IPS-18a (cell line): Measurements from ENCODE around the gene FUT6.
"Not testable (repeated sequence)": the region's sequence is repeated elsewhere in the genome, so short reads cannot be mapped to it uniquely, and the experiment has no call there.

Source experiments
- H3K27ac ChIP-seq: one replicate; pipeline ENCODE4 v1.5.1; 2013; ENCODE audit warnings: low read length
- H3K27me3 ChIP-seq: one replicate; pipeline ENCODE4 v1.6.1; 2013; ENCODE audit warnings: mild to moderate bottlenecking, low read length; ENCODE audit not compliant: control insufficient read depth, insufficient read depth
- H3K36me3 ChIP-seq: one replicate; pipeline ENCODE4 v1.6.1; 2013; ENCODE audit warnings: low read depth, low read length; ENCODE audit not compliant: control insufficient read depth
- H3K4me1 ChIP-seq: one replicate; pipeline ENCODE4 v1.6.1; 2013; ENCODE audit warnings: low read depth, low read length; ENCODE audit not compliant: control insufficient read depth
- H3K4me3 ChIP-seq: one replicate; pipeline ENCODE4 v1.5.1; 2013; ENCODE audit warnings: low read length
- H3K9ac ChIP-seq: one replicate; pipeline ENCODE4 v1.6.1; 2013; ENCODE audit warnings: mild to moderate bottlenecking, low read length, moderate library complexity
- H3K9me3 ChIP-seq: one replicate; pipeline ENCODE4 v1.6.1; 2013; ENCODE audit warnings: low read depth, low read length; ENCODE audit not compliant: control insufficient read depth

The FUT6 gene

DNA sequence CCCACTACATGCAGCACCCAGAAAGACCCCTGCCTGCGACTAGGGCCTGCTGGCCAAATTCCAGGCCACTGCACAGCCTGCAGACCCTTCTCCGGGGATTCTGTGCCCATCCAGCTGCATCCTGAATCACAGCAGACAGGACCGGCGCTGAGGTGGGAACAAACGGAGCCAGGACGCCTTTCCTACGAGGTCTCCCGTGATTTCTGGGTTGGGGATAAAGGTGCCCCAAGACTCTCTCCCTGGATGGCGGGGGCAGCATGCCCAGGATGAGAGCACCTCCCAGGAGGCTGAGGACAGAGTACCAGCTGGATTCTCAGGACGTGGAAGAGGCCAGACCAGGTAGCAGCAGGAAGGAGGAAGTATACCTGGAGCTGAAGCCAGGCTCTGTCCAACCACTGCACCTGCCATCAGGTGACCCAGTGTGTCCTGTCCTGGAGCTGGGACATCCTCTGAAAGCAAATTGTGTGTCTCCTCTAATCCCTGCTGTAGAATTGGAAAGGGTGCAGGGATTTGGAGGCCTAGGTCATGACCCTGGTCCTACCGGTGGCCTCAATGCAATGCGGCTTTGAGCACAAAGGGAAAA, 34.2 kb upstream of the FUT6 start:
- Histone ChIP-seq H3K9ac (no peak overlapping the region), H3K27ac (no peak overlapping the region), H3K4me3 (no peak overlapping the region), H3K9me3 (no peaks in the 10 kb centered on the region), H3K36me3 (no peaks in the 10 kb centered on the region), H3K27me3 (no peaks in the 10 kb centered on the region), H3K4me1 (peaks cover 4% of the 10 kb centered on the region)

DNA sequence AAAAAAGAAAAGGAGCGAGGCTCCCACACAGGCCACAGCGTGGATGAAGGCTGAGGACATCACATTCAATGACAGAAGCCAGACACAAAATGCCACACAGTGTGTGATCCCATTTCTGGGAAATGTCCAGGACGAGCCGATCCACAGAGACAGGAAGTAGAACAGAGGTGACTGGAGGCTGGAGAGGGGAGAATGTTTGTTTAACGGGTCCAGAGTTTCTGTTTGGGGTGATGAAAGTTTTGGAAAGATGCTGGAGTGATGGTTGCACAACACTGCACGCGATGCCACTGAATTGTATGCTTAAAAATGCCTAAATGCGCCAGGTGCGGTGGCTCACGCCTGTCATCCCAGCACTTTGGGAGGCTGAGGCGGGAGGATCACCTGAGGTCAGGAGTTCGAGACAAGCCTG, 31.5 kb upstream of the FUT6 start:
- Histone ChIP-seq H3K27me3 (no peaks in the 10 kb centered on the region), H3K9ac (no peak overlapping the region), H3K4me3 (no peak overlapping the region), H3K27ac (no peak overlapping the region), H3K4me1 (no peaks in the 10 kb centered on the region), H3K9me3 (no peaks in the 10 kb centered on the region), H3K36me3 (no peaks in the 10 kb centered on the region)

DNA sequence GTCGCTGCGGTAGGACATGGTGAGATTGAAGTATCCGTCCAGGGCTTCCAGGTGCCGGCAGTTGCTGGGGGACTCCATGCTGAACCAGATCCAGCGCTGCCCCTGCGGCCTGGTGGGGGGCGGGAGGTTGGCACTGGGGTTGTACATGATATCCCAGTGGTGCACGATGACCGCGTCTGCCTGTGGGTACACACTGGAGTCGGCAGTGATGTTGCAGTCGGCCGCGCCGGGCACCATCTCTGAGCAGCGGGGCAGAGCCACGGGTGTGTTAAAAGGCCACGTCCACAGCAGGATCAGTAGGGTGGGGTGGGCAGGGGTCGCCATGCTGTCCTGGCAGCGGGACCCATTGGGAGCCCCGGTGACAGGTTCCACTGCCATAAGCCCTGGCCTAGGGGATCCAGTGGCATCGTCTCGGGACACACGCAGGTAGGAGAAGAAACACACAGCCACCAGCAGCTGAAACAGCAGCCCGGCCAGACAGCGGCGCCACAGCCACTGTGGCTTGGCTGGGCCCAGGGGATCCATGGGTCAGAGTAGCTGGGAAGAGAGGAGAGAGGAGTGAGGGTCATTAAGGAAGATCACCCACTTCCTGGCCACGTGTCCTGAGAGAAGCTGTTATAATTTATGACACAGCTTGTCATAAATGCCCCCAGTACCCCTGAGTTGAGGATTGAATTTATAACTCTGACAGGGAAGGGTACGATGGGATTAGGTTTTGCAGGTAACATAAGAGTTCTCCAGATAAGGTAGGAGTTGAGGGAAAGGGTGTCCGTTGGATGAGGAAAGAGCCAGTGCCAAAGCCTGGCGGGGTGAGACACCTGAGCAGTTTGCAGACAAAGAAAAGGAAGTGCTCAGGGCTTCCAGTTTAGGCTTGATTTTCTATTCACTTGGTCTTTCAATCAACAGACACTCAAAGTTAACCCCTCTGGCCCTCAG, 28.0 kb upstream of the FUT6 start:
- Histone ChIP-seq H3K9ac (no peak overlapping the region), H3K27me3 (no peaks in the 10 kb centered on the region), H3K4me3 (no peak overlapping the region), H3K4me1 (no peaks in the 10 kb centered on the region), H3K9me3 (no peaks in the 10 kb centered on the region), H3K36me3 (no peaks in the 10 kb centered on the region), H3K27ac (no peak overlapping the region)

DNA sequence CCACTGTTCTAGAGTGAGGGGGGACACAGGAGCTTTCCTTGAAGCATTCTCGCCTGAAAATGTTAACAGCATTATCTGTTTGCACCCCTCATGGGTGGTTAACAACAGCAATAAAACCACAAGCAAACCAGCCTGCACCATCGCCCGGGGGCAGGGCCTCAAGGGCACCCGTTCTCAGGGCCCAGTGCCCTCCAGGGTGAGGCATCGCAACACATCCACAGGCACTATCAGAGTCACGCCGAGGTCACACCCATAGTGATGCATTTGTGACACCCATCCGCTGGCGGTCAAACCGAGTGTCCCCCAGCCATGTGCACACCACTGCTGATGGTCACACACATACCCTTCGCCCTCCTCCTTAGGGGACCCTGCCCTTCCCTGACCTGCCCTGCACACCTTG, 26.3 kb upstream of the FUT6 start:
- H3K9ac ChIP-seq, result no peak overlapping the region
- H3K27me3 ChIP-seq, result no peaks in the 10 kb centered on the region
- H3K4me3 ChIP-seq, result no peak overlapping the region
- H3K9me3 ChIP-seq, result no peaks in the 10 kb centered on the region
- H3K4me1 ChIP-seq, result no peaks in the 10 kb centered on the region
- no peaks in the 10 kb centered on the region for H3K36me3 ChIP-seq
- H3K27ac ChIP-seq, result no peak overlapping the region

DNA sequence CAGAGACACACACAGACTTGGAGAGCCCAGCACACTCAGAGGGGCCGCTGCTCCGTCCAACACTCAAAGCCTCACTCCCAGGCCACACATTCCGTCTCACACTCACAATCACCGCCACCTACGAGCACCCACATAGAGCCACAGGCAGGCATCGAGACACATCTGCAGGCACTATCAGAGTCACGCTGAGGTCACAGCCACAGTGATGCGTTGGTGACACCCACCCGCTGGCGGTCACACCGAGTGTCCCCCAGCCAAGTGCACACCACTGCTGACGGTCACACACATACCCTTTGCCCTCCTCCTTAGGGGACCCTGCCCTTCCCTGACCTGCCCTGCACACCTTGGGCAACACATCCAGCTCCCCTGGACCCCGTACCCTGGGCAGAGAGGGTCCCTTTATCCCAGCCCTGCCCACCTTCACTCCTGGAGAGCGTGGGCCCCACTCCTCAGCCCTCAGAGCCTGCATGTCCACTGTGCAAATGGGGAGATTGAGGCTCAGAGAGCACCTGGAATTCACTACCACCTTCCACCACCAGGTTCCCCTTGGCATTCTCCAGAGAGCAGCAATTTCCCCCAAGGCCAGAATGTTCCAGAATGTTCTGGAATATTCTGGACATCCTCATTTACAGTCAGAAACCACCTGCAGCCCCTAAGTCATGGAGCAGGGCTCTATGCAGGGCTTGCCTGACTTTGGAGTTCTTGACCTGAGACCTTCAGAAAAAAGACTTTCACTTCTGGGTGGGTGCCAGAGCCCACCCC, 25.4 kb upstream of the FUT6 start:
- H3K4me3 ChIP-seq, result no peak overlapping the region
- no peaks in the 10 kb centered on the region for H3K27me3 ChIP-seq
- no peaks in the 10 kb centered on the region for H3K4me1 ChIP-seq
- no peaks in the 10 kb centered on the region for H3K36me3 ChIP-seq
- H3K27ac ChIP-seq, result no peak overlapping the region
- no peak overlapping the region for H3K9ac ChIP-seq
- H3K9me3 ChIP-seq, result no peaks in the 10 kb centered on the region

DNA sequence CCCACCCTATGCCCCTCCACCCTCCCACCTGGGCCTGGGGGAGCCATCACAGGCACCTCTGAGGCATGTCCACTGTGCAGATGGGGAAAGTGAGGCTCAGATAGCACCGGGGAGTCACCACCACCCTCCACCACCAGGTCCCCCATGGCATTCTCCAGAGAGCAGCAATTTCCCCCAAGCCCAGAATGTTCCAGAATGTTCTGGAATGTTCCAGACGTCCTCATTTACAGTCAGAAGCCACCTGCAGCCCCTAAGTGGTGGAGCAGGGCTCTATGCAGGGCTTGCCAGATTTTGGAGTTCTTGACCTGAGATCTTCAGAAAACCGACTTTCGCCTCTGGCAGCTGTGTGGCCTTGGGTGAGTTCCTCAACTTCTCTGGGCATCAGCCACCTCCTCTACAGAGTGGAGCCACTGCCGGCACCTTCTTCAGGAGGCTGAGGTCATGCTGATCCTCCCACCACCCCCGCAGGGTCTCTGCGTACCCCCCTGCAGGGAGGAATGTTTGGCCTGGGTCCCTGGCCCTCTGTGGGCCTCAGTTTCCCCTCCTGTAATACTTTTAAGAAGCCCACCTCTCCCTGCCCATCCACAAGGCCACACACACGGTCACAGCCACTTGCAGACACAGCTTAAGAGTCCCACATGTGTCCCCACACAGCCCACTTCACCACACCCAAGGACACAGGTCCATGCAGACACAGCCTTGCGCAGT, 24.7 kb upstream of the FUT6 start:
- Histone ChIP-seq H3K27me3 (no peaks in the 10 kb centered on the region), H3K9me3 (no peaks in the 10 kb centered on the region), H3K27ac (no peak overlapping the region)

DNA sequence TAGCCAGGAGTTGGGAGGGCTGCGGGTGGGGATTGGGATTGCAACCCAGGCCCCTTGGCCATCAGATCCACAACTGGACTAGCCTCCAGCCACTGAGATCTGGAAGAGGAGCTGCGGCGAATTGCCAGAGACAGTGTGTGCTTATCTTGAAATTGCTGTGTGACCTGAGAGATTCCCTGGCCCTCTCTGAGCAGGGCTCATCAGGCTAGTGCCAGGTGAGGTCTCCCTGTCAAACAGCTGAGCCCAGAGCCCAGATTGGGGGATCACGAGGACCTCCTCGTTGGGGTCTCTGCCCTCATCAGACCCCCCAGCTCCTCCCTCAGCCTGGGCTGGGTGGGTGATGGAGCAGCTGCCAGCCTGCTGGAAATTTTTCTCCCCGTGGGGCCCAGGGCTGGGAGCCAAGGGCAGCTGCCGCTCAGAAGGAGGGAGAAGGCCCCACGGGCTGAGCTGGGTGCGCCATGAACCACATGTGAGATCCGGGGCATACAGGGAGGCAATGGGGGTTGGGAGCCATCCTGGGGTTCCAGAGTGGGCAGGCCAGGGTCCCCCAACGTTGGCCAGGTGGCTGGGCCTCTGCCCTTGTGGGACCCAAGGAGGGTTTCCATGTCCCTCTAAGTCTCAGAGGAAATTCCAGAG, 23.6 kb upstream of the FUT6 start:
- Histone ChIP-seq H3K27me3 (no peaks in the 10 kb centered on the region), H3K4me1 (no peaks in the 10 kb centered on the region), H3K4me3 (no peak overlapping the region), H3K27ac (no peak overlapping the region), H3K9me3 (no peaks in the 10 kb centered on the region), H3K9ac (no peak overlapping the region), H3K36me3 (no peaks in the 10 kb centered on the region)

More for the DNA sequence above, 24.7 kb upstream of the FUT6 start:
- no peak overlapping the region for H3K9ac ChIP-seq
- H3K4me1 ChIP-seq, result no peaks in the 10 kb centered on the region
- no peak overlapping the region for H3K4me3 ChIP-seq
- no peaks in the 10 kb centered on the region for H3K36me3 ChIP-seq

DNA sequence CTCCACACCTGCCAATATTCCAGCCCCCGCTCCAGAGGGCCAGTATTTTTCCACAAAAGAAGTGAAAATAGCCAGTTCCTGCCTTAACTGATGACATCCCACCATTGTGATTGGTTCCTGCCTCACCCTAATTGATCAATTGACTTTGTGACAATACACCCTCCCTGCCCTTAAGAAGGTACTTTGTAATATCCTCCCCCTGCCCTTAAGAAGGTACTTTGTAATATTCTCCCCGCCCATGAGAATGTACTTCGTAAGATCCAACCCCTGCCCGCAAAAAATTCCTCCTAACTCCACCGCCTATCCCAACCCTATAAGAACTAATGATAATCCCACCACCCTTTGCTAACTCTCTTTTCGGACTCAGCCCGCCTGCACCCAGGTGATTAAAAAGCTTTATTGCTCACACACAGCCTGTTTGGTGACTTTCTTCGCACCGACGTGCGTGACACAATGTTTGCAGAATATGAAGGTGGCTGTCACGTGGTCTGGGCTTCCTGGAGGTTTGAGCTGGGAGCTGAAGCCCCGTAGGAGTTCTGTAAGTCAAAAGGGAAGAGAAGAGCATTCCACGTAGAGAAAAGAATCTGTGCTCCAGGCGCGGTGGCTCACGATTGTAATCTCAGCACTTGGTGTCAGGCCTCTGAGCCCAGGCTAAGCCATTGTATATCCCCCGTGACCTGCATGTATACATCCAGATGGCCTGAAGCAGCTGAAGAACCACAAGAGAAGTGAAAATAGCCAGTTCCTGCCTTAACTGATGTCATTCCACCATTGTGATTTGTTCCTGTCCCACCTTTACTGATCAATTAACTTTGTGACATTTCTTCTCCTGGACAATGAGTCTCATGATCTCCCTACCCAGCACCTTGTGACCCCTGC, 17.9 kb upstream of the FUT6 start:
- Histone ChIP-seq H3K27me3 (peaks cover 6% of the 10 kb centered on the region), H3K27ac (no peak overlapping the region), H3K4me3 (no peak overlapping the region), H3K9me3 (no peaks in the 10 kb centered on the region), H3K9ac (no peak overlapping the region), H3K4me1 (no peaks in the 10 kb centered on the region), H3K36me3 (no peaks in the 10 kb centered on the region)

DNA sequence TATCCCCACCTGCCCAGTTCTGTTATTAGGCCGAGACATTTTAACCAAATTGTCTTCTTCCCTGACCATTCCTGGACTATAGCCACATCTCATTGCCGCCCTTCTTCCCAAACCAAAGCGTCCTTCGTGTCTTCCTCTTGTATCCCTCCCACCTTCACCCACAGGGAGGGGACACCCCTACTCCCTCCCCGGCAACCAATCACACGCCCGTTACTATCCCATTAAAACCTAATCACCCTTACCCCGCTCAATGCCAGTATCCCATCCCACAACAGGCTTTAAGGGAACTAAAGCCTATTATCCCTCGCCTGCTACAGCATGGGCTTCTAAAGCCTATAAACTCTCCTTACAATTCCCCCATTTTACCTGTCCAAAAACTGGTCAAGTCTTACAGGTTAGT, 15.6 kb upstream of the FUT6 start:
- H3K4me1 ChIP-seq, H3K27ac ChIP-seq, H3K27me3 ChIP-seq, H3K36me3 ChIP-seq, H3K9ac ChIP-seq, H3K4me3 ChIP-seq, H3K9me3 ChIP-seq: not testable (repeated sequence)

DNA sequence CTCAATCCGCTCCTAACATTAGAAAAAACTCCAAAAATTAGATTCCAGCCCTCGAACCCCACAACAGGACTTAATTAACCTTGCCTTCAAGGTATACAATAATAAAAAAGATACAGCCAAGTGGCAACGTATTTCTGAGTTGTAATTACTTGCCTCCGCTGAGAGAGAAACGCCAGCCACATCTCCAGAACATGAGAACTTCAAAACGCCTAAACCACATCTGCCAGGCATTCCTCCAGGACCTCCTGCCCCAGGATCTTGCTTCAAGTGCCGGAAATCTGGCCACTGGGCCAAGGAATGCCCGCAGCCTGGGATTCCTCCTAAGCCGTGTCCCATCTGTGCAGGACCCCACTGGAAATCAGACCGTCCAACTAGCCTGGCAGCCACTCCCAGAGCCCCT, 14.6 kb upstream of the FUT6 start:
- not testable (repeated sequence) for H3K27ac ChIP-seq, H3K4me3 ChIP-seq, H3K9ac ChIP-seq, H3K4me1 ChIP-seq, H3K27me3 ChIP-seq, H3K36me3 ChIP-seq, H3K9me3 ChIP-seq
